Trophoblast cell (in vitro differentiated cells and primary cell): ENCODE measurements around the gene ATAT1.

Experiments
- DNase-seq, 2 donors: peaks; one replicate each; pipeline ENCODE4 v3.0.0-alpha.2; 2016
- H2AFZ ChIP-seq: 2 replicates; pipeline ENCODE4 v1.6.1; 2013; ENCODE audit warnings: low read length, moderate library complexity, mild to moderate bottlenecking; ENCODE audit not compliant: insufficient read depth, poor library complexity
- H2AK5ac ChIP-seq: 2 replicates; pipeline ENCODE4 v1.6.1; 2013; ENCODE audit warnings: mild to moderate bottlenecking, low read length
- H2BK120ac ChIP-seq: 2 replicates; pipeline ENCODE4 v1.6.1; 2013; ENCODE audit warnings: low read length, mild to moderate bottlenecking, moderate library complexity; ENCODE audit not compliant: insufficient read depth, poor library complexity
- H2BK12ac ChIP-seq: 2 replicates; pipeline ENCODE4 v1.6.1; 2013; ENCODE audit warnings: mild to moderate bottlenecking, low read length, moderate library complexity
- H2BK5ac ChIP-seq: 2 replicates; pipeline ENCODE4 v1.6.1; 2013; ENCODE audit warnings: low read length, low read depth, moderate library complexity, mild to moderate bottlenecking; ENCODE audit not compliant: poor library complexity
- H3K14ac ChIP-seq: 2 replicates; pipeline ENCODE4 v1.6.1; 2013; ENCODE audit warnings: mild to moderate bottlenecking, low read length
- H3K18ac ChIP-seq: 2 replicates; pipeline ENCODE4 v1.6.1; 2013; ENCODE audit warnings: mild to moderate bottlenecking, low read length
- H3K23ac ChIP-seq: 2 replicates; pipeline ENCODE4 v1.6.1; 2013; ENCODE audit warnings: low read length
- H3K27ac ChIP-seq: 2 replicates; pipeline ENCODE4 v1.5.1; 2013; ENCODE audit warnings: low read depth, mild to moderate bottlenecking, inconsistent platforms, low read length, moderate library complexity
- H3K27me3 ChIP-seq: 2 replicates; pipeline ENCODE4 v1.6.1; 2013; ENCODE audit warnings: inconsistent platforms, mild to moderate bottlenecking, low read length, moderate library complexity; ENCODE audit not compliant: insufficient read depth
- H3K36me3 ChIP-seq, 2 experiments: 1 replicate in 1 of 2; 2 replicates in 1 of 2; pipeline ENCODE4 v1.6.1; 2013; ENCODE audit warnings: low read length in 2 of 2, mild to moderate bottlenecking in 2 of 2, moderate library complexity in 1 of 2; ENCODE audit not compliant: insufficient read depth in 2 of 2, control insufficient read depth in 1 of 2
- H3K4ac ChIP-seq: 2 replicates; pipeline ENCODE4 v1.6.1; 2013; ENCODE audit warnings: low read depth, mild to moderate bottlenecking, low read length, moderate library complexity
- H3K4me1 ChIP-seq, 2 experiments: 1 replicate in 1 of 2; 2 replicates in 1 of 2; pipeline ENCODE4 v1.6.1; 2013; ENCODE audit warnings: low read length in 2 of 2, mild to moderate bottlenecking in 2 of 2, moderate library complexity in 1 of 2; ENCODE audit not compliant: insufficient read depth in 2 of 2, control insufficient read depth in 1 of 2
- H3K4me2 ChIP-seq: 2 replicates; pipeline ENCODE4 v1.6.1; 2013; ENCODE audit warnings: inconsistent platforms, mild to moderate bottlenecking, low read length, moderate library complexity
- H3K4me3 ChIP-seq: 2 replicates; pipeline ENCODE4 v1.5.1; 2013; ENCODE audit warnings: mild to moderate bottlenecking, low read depth, low read length, inconsistent platforms
- H3K79me1 ChIP-seq: one replicate; pipeline ENCODE4 v1.6.1; 2013; ENCODE audit warnings: low read length
- H3K79me2 ChIP-seq: 2 replicates; pipeline ENCODE4 v1.6.1; 2013; ENCODE audit warnings: low read length, mild to moderate bottlenecking; ENCODE audit not compliant: control insufficient read depth, insufficient read depth, poor library complexity
- H3K9ac ChIP-seq: 2 replicates; pipeline ENCODE4 v1.6.1; 2013; ENCODE audit warnings: mild to moderate bottlenecking, low read length
- H3K9me3 ChIP-seq: 2 replicates; pipeline ENCODE4 v1.6.1; 2013; ENCODE audit warnings: low read depth, mild to moderate bottlenecking, control low read depth, inconsistent platforms, low read length; ENCODE audit not compliant: insufficient read depth
- H4K12ac ChIP-seq: 2 replicates; pipeline ENCODE4 v1.6.1; 2013; ENCODE audit warnings: low read depth, mild to moderate bottlenecking, low read length, moderate library complexity
- H4K8ac ChIP-seq: 2 replicates; pipeline ENCODE4 v1.6.1; 2013; ENCODE audit warnings: low read depth, mild to moderate bottlenecking, low read length, moderate library complexity
- H4K91ac ChIP-seq: one replicate; pipeline ENCODE4 v1.6.1; 2013; ENCODE audit warnings: low read depth, mild to moderate bottlenecking, low read length, moderate library complexity
- WGBS: extraction: QIAGEN DNeasy Blood & Tissue Kit; methylation state at CpG from one replicate; pipeline ENCODE4 v1.1.7; 2013; ENCODE audit warnings: missing lambda C conversion rate; ENCODE audit not compliant: insufficient read length, insufficient coverage; ENCODE audit errors: extremely low coverage; 5-methylcytosine and 5-hydroxymethylcytosine counted together

ATAT1 gene

GRCh38 chr6:30683183-30683979 lies 56.7 kb downstream of the ATAT1 start:
- H2BK12ac ChIP-seq = no peak overlapping the region
- peaks cover 31% of the 10 kb centered on the region for H3K79me1 ChIP-seq
- peaks cover 1% of the 10 kb centered on the region for H3K9me3 ChIP-seq
- H3K23ac ChIP-seq = no peak overlapping the region
- DNase-seq = no peak
- peak overlapping the region; percentile 71 for H3K14ac ChIP-seq
- H3K4ac ChIP-seq = peak overlapping the region; percentile 68
- H2AFZ ChIP-seq = no peak overlapping the region
- H2AK5ac ChIP-seq = no peak overlapping the region
- H4K91ac ChIP-seq = peak overlapping the region; percentile 7
- WGBS = no CpG with 5 or more reads among the region's 7 CpGs
- no peak overlapping the region for H4K12ac ChIP-seq
- peak overlapping the region; percentile 67 for H3K9ac ChIP-seq
- H2BK5ac ChIP-seq = peak overlapping the region; percentile 58
- peaks cover 40% of the 10 kb centered on the region for H3K79me2 ChIP-seq
- H3K27ac ChIP-seq = peak overlapping the region; percentile 81
- peak overlapping the region; percentile 60 for H3K4me3 ChIP-seq
- H4K8ac ChIP-seq = peak overlapping the region; percentile 74
- H3K4me2 ChIP-seq = peak overlapping the region; percentile 77
- H2BK120ac ChIP-seq = peak overlapping the region; percentile 10
- no peaks in the 10 kb centered on the region for H3K27me3 ChIP-seq
- H3K4me1 ChIP-seq = peaks cover 37 to 44% of the 10 kb centered on the region in 2 experiments
- peak overlapping the region; percentile 34 for H3K18ac ChIP-seq
- H3K36me3 ChIP-seq = peaks cover 16 to 28% of the 10 kb centered on the region in 2 experiments

DNA sequence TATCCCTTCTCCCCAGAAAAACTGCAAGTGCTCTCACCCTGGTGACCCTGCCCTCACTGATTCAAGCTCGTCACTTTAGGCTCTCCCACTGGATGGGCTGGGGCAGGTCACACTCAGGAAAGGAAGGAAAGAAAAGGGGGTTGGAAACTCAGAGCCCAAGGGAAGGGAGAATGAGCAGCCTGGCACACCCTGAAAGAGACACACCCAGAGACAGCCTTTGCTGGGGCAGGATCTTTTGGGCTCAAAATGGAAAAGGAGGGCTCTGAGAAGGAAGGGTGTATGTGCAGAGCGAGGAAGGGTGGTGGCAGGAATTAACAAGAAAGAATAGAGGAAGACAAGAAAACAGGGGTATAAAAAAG lies 57.3 kb downstream of the ATAT1 start:
- Histone ChIP-seq H3K4me1 (peaks cover 37 to 44% of the 10 kb centered on the region in 2 experiments), H3K36me3 (peaks cover 11 to 25% of the 10 kb centered on the region in 2 experiments), H2BK12ac (no peak overlapping the region), H3K79me2 (peaks cover 40% of the 10 kb centered on the region), H3K9ac (peak overlapping the region; percentile 14), H2BK5ac (peak overlapping the region; percentile 5), H4K8ac (no peak overlapping the region), H3K4me3 (peak overlapping the region; percentile 60), H3K4ac (peak overlapping the region; percentile 82), H3K18ac (no peak overlapping the region), H3K9me3 (peaks cover 1% of the 10 kb centered on the region), H3K27ac (peak overlapping the region; percentile 81), H3K79me1 (peaks cover 31% of the 10 kb centered on the region), H3K14ac (peak overlapping the region; percentile 50), H4K91ac (no peak overlapping the region), H2AK5ac (no peak overlapping the region), H3K23ac (no peak overlapping the region), H2BK120ac (no peak overlapping the region), H4K12ac (no peak overlapping the region), H3K4me2 (peak overlapping the region; percentile 77), H3K27me3 (no peaks in the 10 kb centered on the region), H2AFZ (no peak overlapping the region)
- WGBS = no CpG with 5 or more reads among the region's 2 CpGs
- no peak for DNase-seq

DNA sequence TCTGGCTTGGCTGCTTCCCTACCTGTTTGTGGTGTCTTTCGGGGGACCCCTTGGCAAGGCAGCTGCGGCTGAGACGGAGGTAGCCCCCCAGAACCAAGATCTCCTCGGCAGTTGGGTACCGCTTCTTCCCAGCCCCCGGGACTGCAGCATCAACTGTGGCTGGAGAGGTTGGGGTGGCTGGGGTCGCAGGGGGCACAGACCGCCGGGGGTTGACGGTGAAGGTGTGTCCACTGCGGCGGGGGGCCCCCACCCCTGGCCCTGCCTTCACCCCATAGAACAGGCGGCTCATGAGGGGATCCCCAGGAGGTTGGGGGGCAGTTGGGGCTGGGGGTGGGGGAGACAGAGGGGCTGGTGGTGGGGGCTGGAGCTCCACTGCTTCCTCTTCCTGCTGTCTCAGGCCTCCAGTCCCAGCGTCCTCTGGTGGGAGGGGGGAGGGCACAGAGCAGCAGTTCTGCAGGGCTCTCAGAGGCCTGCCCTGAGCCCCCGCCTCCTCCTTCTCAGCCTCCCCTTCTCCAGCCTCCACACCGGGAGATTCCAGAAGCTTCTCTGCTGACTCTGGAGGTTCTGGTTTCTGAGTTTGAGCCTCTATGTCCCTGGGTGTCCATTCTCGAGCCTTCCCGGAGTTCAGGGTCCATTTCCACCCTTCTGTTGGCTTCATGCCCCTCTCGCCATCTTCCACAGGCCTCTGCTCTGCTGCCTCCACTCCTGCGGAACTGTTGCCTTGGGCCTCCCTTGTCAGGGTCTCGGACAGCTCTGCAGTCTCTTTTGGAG lies 57.9 kb downstream of the ATAT1 start:
- peaks cover 37 to 44% of the 10 kb centered on the region in 2 experiments for H3K4me1 ChIP-seq
- peak overlapping the region; percentile 58 for H3K18ac ChIP-seq
- H3K9ac ChIP-seq = peak overlapping the region; percentile 16
- no peak overlapping the region for H2AFZ ChIP-seq
- H3K4me2 ChIP-seq = peak overlapping the region; percentile 77
- peak overlapping the region; percentile 82 for H3K4ac ChIP-seq
- H2BK12ac ChIP-seq = peak overlapping the region; percentile 33
- peak overlapping the region; percentile 32 for H3K4me3 ChIP-seq
- peaks cover 11 to 25% of the 10 kb centered on the region in 2 experiments for H3K36me3 ChIP-seq
- H4K12ac ChIP-seq = peak overlapping the region; percentile 43
- H4K8ac ChIP-seq = peak overlapping the region; percentile 50
- peak overlapping the region; percentile 39 for H2BK120ac ChIP-seq
- H2AK5ac ChIP-seq = no peak overlapping the region
- H3K79me1 ChIP-seq = peaks cover 31% of the 10 kb centered on the region
- H3K27me3 ChIP-seq = no peaks in the 10 kb centered on the region
- H2BK5ac ChIP-seq = peak overlapping the region; percentile 59
- WGBS = no CpG with 5 or more reads among the region's 21 CpGs
- no peak overlapping the region for H3K23ac ChIP-seq
- peak overlapping the region; percentile 48 for H3K14ac ChIP-seq
- peak overlapping the region; percentile 60 for H4K91ac ChIP-seq
- DNase-seq = no peak
- H3K79me2 ChIP-seq = peaks cover 40% of the 10 kb centered on the region
- peaks cover 1% of the 10 kb centered on the region for H3K9me3 ChIP-seq
- H3K27ac ChIP-seq = peak overlapping the region; percentile 35

DNA sequence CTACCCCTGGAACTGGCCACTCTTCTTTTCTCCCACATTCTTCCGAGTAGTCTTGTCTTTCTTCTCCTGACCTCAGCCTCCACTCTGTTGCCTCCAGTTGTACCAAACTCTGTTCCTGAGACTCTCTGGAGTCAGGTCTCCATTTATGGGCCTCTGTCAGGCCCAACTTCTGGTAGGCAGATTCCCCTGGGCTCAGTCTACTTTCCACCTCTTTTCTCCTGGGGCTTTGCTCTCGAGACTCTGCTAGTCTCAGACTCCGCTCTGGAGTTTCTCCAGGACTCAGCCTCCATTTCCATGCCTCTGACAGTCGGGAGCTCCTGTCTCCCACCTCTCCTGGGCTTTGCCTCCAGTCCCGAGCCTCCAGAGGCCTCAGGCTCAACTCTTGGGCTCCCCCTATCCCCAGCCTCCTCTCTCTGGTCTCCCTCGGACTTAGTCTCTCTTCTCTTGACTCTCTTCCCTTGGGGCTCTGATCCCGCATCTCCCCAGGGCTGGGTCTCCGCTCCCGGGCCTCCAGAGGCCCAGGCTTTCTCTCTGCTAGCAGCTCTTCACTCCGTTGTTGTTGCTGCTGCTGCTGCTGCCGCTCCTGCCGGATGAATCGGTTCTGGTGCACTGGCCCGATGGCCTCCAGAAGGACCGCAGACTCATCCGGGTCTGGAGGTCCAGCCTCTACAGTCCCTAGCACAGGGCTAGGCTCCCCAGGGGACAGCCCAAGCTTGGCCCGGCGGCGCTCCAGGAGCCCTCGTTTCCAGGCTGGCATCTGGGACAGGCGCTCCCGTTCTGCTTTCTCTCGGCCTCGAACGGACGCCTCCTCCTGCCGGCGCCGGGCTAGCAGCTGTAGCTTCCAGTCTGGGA lies 58.7 kb downstream of the ATAT1 start:
- Histone ChIP-seq H4K8ac (peak overlapping the region; percentile 58), H3K79me1 (peaks cover 31% of the 10 kb centered on the region), H3K27ac (peak overlapping the region; percentile 35), H3K18ac (peak overlapping the region; percentile 26), H3K23ac (no peak overlapping the region), H3K4me1 (peaks cover 38 to 50% of the 10 kb centered on the region in 2 experiments), H2AK5ac (peak overlapping the region; percentile 30), H3K79me2 (peaks cover 40% of the 10 kb centered on the region), H3K14ac (peak overlapping the region; percentile 86), H3K4me3 (peak overlapping the region; percentile 76), H4K91ac (peak overlapping the region; percentile 95), H3K27me3 (no peaks in the 10 kb centered on the region), H4K12ac (peak overlapping the region; percentile 43), H2BK5ac (peak overlapping the region; percentile 42), H3K4ac (peak overlapping the region; percentile 40), H3K9ac (no peak overlapping the region), H3K36me3 (peaks cover 11 to 17% of the 10 kb centered on the region in 2 experiments), H2BK120ac (peak overlapping the region; percentile 39), H3K9me3 (peaks cover 1% of the 10 kb centered on the region), H3K4me2 (peak overlapping the region; percentile 72), H2AFZ (peak overlapping the region; percentile 18), H2BK12ac (peak overlapping the region; percentile 33)
- no peak for DNase-seq
- no CpG with 5 or more reads among the region's 29 CpGs for WGBS
